K562 (cell line): Measurements from ENCODE around the gene USP1. TPM values are rescaled to one million over a fixed set of nuclear protein-coding genes. Genes with fewer than 3 reads are reported as not detected.

Experiments used
- ZEB2 ChIP-seq: fragments of 450-650 bp; IDR thresholded peaks from 2 replicates; pipeline ENCODE4 v1.6.1; 2016
- ZNF324 ChIP-seq: fragments of 250-450 bp; sonication (Bioruptor Pico); IDR thresholded peaks from 2 replicates; pipeline ENCODE4 v1.4.0; 2020; ENCODE audit warnings: mild to moderate bottlenecking
- polyA plus RNA-seq, 8 experiments: library from polyadenylated mRNA; depleted of rRNA in 4 of 8; stranded (reverse) in 5 of 8; unstranded in 3 of 8; fragments of >200 nt; fragmentation: Nextera tagmentation in 2 of 8; fragmentation: Illumina TruSeq in 1 of 8; extraction: Ambion mirVana in 2 of 8; extraction: Trizol in 1 of 8; gene quantifications; 2 replicates each; pipeline versions ENCODE4 v1.2.1 to v1.2.3, GENCODE V29; 2011 to 2014; ENCODE audit warnings: inconsistent platforms in 1 of 8, missing spikeins in 1 of 8
- total RNA-seq, 7 experiments: library from RNA; depleted of rRNA in 6 of 7; stranded (reverse); fragments of >200 nt in 6 of 7; fragmentation: Illumina TruSeq in 2 of 7; extraction: Trizol in 2 of 7; gene quantifications; 2 replicates each; pipeline versions ENCODE4 v1.2.1 to v1.2.3, GENCODE V29; 2011 to 2021; ENCODE audit warnings: low replicate concordance in 1 of 7
- TF ChIP-seq, protein P1 (sequence below): fragments of 200-600 bp; sonication (generic); IDR thresholded peaks from one replicate; pipeline ENCODE4 v1.6.1; 2012; ENCODE audit warnings: mild to moderate bottlenecking, low read depth, low read length, inconsistent platforms

The USP1 gene
- total and polyA plus RNA-seq, 9 of the 15 experiments (the other 6 are each of a cell fraction or from before 2014, with no cell fraction given): 27.3 to 87.9 (median 51.7) TPM

DNA sequence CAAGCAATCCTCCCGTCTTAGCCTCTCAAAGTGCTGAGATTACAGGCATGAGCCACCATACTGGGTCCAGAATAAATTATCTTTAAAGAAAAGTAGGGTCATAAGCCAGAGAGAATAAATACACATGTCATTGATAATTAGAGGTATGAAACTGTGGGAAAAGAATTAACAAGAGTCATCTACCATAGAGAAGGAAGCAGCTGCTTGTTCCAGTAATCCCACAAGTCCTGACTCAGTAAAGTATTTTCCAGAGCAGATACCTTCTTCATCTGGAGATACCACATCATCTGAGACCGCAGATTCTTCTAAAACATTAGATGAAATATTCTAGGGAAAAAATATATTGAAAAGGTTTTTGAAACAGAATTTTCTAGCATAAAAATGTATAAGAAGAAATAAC, 55.7 kb downstream of the USP1 start (continued):
- TF ChIP-seq, protein P1, sequence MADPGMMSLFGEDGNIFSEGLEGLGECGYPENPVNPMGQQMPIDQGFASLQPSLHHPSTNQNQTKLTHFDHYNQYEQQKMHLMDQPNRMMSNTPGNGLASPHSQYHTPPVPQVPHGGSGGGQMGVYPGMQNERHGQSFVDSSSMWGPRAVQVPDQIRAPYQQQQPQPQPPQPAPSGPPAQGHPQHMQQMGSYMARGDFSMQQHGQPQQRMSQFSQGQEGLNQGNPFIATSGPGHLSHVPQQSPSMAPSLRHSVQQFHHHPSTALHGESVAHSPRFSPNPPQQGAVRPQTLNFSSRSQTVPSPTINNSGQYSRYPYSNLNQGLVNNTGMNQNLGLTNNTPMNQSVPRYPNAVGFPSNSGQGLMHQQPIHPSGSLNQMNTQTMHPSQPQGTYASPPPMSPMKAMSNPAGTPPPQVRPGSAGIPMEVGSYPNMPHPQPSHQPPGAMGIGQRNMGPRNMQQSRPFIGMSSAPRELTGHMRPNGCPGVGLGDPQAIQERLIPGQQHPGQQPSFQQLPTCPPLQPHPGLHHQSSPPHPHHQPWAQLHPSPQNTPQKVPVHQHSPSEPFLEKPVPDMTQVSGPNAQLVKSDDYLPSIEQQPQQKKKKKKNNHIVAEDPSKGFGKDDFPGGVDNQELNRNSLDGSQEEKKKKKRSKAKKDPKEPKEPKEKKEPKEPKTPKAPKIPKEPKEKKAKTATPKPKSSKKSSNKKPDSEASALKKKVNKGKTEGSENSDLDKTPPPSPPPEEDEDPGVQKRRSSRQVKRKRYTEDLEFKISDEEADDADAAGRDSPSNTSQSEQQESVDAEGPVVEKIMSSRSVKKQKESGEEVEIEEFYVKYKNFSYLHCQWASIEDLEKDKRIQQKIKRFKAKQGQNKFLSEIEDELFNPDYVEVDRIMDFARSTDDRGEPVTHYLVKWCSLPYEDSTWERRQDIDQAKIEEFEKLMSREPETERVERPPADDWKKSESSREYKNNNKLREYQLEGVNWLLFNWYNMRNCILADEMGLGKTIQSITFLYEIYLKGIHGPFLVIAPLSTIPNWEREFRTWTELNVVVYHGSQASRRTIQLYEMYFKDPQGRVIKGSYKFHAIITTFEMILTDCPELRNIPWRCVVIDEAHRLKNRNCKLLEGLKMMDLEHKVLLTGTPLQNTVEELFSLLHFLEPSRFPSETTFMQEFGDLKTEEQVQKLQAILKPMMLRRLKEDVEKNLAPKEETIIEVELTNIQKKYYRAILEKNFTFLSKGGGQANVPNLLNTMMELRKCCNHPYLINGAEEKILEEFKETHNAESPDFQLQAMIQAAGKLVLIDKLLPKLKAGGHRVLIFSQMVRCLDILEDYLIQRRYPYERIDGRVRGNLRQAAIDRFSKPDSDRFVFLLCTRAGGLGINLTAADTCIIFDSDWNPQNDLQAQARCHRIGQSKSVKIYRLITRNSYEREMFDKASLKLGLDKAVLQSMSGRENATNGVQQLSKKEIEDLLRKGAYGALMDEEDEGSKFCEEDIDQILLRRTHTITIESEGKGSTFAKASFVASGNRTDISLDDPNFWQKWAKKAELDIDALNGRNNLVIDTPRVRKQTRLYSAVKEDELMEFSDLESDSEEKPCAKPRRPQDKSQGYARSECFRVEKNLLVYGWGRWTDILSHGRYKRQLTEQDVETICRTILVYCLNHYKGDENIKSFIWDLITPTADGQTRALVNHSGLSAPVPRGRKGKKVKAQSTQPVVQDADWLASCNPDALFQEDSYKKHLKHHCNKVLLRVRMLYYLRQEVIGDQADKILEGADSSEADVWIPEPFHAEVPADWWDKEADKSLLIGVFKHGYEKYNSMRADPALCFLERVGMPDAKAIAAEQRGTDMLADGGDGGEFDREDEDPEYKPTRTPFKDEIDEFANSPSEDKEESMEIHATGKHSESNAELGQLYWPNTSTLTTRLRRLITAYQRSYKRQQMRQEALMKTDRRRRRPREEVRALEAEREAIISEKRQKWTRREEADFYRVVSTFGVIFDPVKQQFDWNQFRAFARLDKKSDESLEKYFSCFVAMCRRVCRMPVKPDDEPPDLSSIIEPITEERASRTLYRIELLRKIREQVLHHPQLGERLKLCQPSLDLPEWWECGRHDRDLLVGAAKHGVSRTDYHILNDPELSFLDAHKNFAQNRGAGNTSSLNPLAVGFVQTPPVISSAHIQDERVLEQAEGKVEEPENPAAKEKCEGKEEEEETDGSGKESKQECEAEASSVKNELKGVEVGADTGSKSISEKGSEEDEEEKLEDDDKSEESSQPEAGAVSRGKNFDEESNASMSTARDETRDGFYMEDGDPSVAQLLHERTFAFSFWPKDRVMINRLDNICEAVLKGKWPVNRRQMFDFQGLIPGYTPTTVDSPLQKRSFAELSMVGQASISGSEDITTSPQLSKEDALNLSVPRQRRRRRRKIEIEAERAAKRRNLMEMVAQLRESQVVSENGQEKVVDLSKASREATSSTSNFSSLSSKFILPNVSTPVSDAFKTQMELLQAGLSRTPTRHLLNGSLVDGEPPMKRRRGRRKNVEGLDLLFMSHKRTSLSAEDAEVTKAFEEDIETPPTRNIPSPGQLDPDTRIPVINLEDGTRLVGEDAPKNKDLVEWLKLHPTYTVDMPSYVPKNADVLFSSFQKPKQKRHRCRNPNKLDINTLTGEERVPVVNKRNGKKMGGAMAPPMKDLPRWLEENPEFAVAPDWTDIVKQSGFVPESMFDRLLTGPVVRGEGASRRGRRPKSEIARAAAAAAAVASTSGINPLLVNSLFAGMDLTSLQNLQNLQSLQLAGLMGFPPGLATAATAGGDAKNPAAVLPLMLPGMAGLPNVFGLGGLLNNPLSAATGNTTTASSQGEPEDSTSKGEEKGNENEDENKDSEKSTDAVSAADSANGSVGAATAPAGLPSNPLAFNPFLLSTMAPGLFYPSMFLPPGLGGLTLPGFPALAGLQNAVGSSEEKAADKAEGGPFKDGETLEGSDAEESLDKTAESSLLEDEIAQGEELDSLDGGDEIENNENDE: no peak
- no peak for TF ChIP-seq ZNF324 (CRISPR knock-in tag)
- TF ChIP-seq ZEB2: no peak
